HG03196 (cell line): ENCODE data around the gene HOXA4.

ENCODE experiments used
- ATAC-seq: cut with Tn5 transposase; IDR thresholded peaks from one replicate; pipeline ENCODE4 v1.9.1; 2021; ENCODE audit not compliant: unreplicated experiment

Gene HOXA4

DNA sequence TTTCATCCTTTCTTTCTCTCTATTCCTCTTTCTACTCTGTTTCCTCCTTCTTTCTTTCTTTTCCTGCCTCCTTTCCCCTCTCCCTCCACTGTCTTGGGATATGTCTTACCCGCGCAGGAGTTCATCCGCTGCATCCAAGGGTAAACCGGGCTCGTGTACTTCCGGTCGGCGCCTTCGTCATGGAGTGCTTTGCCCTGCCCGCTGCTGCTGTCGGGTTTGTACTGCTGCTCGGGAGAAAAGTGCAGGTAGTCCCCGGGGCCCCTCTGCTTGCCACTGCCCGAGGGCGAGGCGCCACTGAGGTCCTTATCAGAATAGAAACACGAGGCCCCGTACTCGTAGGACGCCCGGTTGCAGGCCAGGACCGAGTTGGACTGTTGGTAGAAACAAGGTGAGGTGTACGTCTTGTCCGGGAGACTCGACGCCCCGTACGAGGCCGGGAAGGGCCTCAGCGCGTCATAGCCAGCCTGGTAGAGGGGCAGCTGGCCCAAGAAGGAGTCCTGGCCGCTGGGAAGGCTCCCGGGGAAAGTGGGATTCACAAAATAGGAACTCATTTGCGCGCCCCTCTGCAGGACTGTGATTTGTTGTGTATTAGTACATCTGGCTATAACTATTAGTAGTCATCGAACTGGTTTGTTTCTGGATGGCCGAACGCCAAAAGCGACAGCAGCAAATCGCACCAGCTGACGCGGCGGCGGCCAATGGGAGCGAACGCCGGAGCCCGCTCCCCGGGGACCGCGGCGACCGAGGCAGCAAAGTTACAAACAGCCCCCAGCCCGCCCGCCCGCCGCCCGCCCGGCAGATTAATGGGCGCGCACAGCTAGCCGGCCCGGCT is 16.9 kb upstream of the HOXA4 start, which contains the start of gene HOXA6:
Gene HOXA6 (minus strand): TSS at position 576 of the 832 bp plus-strand sequence. CDS start 25 bp downstream, at position 551.
- ATAC-seq = no peak

DNA sequence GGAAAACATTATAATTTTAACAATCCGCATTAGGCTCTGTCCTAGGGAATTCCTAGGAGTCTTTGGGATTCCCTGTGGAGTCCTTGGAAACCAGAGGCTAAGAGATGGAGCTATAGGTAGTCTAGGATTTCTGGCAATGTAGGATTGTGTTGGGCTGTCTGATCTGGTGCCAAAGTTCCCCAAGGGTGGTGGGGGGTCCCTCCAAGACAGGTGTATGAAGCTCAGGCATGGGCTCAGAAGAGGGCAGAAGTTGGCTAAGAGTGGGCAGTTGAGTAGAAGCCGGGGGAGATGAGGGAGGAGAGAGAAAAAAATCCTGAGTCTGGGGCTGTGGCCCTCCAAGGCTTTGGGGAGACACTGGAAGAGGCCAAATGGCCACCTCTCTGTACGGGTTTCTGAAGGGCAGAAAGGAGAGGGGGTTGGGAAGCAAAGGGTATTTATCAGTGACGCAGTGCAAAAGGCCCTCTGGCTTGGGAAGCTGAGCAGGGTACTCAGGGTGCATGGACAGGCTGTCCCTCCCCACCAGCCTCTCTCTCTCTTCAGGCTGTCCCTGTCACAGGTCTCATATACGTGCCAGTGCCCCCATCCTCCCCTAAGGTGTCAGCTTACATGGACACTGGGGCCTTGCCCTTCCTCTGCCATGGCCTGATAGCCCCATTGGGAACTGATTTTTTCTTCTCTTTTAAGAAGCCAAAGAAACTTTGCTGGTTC is 16.1 kb upstream of the HOXA4 start:
- ATAC-seq = no peak

DNA sequence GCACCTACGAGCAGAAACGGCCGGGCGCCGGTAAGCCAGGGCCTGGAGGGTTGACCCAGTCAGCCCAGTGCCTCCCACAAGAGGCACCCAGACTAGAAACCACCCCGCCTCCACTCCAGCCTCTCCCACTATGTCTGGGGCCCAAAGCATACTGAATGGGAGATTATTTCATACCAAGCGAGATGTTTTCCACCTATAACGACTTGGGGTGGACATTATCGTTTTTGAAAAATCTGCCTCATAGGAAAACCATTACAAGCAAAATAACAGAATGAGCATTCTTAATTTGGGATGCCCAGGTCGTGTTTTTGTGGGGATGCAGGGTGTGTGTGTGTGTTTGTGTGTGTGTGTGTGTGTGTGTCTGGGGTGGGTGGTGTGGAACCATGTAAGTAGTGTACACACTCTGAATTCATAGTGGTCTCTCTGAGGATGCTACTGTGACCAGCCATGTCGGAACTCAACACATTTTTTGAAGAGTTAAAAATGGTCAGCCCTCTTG is 15.4 kb upstream of the HOXA4 start:
- ATAC-seq = no peak

DNA sequence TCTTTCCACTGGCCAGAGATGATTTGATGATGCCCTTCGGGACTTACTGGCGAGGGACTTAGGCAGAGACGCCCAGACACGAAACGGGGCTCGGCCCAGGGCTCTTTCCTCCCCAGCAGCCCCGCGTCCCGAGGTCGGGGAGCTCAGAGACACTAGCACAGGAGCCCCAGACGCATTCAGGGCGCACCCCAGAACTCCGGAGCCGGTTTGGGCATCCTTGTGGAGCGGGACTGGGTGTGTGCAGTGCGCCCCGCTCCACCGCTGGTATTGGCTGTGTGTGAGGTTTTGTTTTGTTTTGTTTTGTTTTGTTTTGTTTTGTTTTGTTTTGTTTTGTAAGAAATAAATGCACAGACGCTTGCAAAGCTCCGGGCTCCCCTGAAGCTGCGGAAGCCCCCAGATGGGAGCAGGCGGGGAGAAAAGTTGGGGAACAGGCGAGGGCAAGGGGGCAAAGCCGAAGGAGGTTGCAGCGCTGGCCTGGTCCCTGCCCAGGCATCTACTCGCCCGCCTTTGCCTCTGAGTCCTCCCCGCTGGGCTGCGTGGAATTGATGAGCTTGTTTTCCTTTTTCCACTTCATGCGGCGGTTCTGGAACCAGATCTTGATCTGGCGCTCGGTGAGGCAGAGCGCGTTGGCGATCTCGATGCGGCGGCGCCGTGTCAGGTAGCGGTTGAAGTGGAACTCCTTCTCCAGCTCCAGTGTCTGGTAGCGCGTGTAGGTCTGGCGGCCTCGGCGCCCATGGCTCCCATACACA is 14.8 kb upstream of the HOXA4 start:
- ATAC-seq = no peak

DNA sequence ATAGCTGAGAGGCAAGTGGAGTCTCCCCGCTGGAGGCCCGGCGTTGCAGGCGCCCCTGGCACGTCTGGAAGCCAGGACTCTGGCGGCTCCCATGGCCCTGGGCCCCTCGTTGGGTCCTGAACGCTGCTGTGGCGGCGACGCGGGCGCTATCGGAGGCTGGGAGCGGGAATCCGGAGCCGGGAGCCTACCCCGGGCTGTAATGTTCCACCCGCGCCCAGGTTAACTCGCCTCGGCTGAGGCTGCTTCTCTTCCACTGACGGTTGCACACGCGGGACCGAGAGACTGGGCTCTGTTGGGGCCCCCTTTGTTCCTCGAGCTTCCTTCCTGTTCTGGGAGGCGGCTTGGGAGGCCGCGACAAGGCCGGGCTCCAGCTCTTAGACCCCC is 14.2 kb upstream of the HOXA4 start:
- ATAC-seq = no peak

DNA sequence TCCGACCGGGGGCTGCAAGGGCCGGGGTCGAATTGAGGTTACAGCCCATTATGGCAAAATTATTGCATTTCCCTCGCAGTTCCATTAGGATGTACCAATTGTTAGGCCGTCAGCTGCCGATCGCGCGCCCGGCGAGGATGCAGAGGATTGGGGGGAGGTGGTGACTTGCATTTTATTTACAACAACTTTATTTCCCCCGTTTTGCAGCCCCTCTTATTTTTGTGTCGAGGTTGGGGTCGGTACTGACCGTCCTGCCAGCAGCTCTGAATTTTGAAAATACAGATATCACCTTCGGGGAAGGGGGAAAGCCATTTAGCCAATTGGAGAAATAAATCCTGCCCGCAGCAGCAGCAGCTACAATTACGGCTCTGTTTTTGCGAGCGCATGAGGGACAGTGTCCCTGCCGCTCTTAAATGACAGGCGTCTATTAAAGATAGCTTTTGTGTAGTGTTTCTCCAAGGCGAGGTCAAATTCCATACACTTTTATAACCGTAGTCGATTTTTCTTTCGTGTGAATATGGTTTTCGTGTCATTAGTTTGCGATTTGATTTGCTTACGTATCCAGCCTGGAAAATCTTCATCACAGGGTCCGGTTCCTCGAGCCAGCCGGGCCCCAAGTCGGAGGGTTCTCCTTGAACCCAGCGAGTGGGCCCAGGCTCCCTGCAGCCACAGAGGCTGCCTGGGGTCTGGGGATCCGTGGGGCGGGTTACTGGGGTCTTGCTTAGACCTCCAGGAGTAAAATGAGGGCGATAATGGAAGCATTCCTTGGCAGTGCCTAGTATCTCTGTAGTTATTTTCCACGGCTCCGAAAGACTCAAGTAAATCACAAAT is 13.6 kb upstream of the HOXA4 start:
- ATAC-seq = no peak

DNA sequence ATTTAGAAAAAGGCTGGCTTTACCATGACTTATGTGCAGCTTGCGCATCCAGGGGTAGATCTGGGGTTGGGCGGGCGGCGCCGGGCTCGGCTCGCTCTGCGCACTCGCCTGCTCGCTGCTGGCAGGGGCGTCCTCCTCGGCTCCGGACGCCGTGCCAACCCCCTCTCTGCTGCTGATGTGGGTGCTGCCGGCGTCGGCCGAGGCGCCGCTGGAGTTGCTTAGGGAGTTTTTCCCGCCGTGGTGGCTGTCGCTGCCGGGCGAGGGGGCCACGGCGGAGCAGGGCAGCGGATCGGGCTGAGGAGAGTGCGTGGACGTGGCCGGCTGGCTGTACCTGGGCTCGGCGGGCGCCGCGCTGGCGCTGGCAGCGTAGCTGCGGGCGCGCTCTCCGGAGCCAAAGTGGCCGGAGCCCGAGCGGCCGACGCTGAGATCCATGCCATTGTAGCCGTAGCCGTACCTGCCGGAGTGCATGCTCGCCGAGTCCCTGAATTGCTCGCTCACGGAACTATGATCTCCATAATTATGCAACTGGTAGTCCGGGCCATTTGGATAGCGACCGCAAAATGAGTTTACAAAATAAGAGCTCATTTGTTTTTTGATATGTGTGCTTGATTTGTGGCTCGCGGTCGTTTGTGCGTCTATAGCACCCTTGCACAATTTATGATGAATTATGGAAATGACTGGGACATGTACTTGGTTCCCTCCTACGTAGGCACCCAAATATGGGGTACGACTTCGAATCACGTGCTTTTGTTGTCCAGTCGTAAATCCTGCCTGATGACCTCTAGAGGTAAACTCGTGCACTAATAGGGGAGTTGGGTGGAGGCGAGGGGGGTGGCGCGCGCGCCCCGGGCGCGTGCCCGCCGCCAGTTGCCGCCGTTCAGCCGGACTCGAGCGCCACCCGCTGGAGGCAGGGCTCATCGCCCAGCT is 12.7 kb upstream of the HOXA4 start, which contains the start of gene HOXA5:
Gene HOXA5 (minus strand): TSS at position 659 of the 927 bp plus-strand sequence. CDS start 74 bp downstream, at position 585.
- ATAC-seq = no peak

DNA sequence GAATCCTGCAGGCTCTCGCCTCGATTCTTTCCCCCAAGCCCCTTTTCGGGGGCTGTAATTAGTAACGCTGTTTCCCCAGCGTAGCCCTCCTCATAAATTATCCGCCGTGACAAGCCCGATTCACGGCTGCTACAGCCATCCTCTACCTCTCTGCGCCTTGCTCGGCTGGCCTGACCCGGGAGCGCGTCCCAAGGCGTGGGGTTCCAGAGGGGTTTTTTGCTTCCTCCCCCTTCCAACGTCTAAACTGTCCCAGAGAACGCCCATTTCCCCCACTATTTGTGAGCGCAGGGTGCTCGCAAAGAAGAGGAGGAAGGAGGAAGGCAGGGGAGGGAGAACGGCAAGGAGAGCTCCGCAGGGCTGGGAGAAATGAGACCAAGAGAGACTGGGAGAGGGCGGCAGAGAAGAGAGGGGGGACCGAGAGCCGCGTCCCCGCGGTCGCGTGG is 12.0 kb upstream of the HOXA4 start:
- no peak for ATAC-seq

DNA sequence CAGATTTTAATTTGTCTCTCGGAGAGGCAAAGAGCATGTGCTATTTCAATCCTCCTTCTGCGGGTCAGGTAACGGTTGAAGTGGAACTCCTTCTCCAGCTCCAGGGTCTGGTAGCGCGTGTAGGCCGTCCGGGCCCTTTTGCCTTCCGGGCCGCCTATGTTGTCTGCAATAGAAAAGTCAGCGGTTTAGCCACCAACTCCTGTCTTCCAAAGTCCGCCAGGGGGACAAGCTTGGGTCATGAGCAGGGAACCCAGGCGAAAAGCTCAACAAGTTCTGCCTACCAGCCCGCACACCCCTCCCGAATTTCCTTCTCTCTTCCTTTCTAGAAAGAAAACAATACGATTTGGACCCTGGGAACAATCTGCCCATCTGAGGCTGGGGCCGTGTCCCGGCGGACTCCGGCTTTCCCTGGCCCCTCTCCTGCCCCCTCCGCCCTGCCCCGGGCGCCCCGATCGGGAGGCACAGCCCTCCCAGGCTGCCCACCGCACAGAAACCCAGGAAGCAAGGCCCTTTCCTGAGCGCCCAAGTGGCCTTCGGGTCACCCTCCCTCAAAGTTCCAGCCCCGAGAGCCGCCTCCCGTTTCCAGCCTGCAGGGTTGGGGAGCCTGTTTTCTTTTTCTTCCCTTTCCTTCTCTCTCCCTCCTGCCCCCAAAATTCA is 11.5 kb upstream of the HOXA4 start:
- ATAC-seq = no peak

DNA sequence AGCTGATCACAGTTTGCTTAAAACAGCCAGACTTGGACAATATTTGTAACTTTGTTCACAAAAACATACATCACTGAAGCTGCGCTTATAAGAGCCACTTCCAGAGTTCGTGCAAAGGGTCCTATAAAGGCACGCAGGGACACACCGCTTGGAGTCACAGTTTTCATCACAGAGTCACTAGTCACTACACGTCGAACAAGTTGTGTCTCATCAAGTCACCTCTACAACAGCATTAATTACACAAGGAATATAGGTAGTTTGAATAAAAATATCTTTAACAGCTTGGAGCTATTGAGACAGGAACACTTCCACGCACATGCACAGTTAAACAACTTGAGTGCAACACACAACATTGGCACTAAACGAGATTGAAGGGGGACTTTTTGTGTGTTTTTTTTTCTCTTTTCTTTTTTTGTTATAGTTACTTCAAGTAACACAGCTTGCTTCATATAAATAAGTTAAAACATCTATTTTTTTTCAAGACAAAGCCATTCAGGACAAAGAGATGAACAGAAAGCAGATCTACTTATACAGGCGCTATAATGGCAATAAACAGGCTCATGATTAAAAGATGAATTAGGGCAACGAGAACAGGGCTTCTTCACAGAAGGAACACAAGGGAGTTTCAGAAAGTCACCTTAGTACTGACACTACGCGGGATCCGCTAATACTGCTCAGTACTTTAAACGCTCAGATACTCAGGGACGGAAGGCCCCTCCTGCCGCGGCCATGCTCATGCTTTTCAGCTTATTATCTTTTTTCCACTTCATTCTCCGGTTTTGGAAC is 10.8 kb upstream of the HOXA4 start:
- no peak for ATAC-seq

DNA sequence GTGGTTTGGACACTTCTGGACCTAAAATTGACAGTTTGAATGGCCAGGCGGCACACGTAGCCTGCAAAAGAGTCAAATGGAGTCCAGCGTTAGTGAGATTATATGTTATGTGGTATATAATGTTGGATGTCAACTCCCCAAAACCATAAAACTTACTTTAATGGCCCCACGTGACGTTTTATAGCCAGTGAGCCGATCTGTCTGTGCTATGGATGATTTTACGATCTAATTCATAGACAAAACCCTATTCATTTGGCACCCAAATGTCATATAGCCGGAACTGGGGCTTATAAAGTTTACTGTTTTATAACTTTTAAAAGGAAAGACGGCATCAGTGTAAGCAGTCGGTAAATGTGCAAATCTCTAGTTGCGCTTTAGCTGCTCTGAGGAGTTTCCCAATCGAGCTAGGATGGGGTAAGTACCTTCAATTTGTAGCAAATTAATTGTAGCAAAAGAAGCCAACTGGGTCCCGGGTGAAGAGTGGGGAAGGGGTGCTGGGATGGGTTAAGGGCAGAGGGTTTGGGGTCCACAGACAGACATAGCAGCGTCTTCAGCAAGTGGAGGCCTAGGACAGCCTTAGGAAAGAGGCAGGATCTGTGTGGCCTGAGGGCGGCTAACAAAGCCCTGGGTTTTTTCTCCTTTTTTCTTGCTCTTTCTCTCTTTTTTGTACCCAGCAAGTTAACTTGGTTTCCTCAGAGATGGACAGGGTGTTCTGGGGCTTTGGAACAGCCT is 9.7 kb upstream of the HOXA4 start:
- ATAC-seq = no peak

DNA sequence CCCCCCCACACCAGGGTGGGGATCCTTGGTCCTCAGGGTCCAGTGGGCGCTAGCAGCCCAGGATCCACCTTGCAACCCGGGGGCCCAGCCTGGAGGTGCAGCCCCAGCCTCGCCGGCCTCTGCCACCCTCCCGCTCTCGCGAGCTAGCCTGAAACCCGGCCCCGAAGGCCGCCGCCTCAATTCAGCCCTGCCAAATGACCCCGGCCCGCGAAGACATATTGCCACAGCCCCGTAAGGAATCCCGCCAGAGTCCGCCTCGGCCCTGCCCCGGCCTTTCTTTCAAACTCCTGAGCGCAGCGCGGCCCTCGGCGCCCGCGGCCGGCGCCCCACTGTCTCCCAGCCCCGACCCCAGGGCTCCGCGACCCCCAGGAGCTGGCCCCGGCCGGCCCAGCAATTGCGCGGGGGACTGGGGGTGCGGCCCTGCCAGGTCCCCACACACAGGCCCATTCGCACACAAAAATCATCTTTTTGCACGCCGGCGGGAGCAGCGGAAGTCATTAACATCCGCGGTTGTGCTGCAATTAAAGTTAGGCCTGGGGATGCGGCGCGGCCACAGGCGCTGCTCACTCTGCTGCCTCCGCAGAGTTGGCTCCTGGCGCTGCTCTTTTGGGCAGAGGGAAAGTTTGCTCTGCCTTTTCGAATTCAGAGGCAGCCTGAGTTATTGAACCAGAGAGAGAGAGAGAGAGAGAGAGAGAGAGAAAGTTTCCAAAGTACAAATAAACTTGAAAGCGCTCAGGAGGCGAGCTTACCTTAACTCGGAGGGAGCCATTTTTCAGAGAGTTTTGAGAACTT is 9.0 kb upstream of the HOXA4 start:
- ATAC-seq = no peak

DNA sequence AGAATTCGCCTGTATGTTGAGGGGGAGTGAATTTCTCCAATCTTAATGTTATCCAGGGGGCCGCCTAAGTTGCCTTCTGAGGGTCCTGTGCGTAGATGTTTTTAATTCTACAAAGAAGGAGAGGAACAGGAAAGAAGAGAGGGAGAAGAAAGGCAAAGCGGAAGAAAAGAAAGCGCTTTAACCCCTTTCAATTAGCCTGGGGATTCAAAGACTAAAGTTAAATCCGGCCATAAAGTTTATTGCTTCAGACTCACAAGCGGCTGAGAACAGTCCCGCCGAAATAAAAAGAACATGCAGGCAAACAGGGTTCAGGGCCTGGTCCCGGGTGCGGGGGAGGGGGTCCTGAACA is 8.4 kb upstream of the HOXA4 start:
- ATAC-seq = no peak

DNA sequence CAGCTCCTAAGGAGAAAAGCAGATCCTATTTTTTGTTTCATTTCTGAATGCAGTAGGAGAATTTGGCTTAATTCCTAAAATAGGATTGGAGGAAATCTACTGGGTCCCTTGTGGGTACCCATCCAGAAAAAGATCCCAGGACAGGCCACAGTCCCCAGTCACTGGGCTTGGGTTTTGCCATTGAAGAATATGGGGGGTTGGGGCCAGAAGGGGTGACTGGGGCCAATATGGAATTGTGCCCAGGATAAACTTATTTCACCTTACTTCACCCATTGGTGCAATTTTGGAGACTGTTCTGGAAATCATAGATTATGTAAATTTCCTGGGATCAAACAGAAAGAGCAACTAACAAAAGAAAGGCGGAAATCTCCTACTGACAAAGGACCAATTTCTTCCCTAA is 7.9 kb upstream of the HOXA4 start:
- ATAC-seq = no peak

DNA sequence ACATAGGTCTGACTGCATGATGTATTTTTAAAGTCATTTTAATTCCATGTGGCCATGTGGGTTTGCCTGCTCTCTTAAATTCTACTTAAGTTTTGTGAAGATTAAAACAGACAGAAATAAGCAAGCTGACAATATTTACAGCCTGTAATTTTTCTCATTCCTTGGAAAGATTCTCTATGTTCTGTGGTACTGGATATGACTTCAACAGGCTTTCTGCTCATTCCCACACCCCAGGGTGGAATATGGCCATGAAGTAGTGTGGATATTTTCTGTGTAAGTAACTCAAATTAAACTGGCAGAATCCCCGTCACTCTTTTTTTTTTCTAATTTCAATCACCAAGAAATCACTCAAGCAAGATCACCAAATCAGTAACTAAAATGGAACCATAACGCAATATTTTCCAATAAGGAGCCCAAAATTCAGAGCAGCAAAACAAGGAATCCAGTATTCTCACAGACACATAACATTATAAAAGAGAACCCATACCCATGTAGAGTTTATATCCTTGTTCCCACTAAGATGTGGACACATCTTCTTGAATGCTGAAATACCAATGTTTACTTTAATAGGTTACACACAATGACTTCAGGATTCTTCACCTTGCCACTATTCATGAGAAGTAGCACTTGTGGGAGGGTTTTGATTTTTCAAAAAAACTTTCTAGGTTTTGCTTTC is 7.2 kb upstream of the HOXA4 start:
- ATAC-seq = no peak

DNA sequence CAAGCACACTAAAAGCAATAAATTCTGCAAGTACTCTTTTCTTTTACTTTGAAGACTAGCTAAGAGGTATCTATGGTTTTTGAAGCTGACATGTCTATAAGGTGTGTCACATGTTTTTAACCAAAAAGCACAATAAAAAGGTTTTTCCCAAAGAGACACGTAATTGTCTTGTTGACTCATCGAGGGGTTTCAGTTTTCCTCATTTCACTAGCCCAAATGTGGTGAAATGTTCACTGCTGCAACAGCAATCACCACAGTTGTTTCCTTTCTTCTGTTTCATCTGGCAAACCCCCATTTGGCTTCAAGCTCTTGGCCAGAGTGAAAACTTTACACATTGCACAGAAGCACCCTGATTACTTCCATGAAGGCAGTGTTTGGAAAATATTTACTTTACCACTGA is 3.8 kb upstream of the HOXA4 start:
- ATAC-seq = no peak
